HG03571 (cell line): ENCODE results near the gene VWCE.

Source experiments
- ATAC-seq: cut with Tn5 transposase; IDR thresholded peaks from one replicate; pipeline ENCODE4 v1.9.1; 2021; ENCODE audit not compliant: unreplicated experiment

The VWCE gene

DNA sequence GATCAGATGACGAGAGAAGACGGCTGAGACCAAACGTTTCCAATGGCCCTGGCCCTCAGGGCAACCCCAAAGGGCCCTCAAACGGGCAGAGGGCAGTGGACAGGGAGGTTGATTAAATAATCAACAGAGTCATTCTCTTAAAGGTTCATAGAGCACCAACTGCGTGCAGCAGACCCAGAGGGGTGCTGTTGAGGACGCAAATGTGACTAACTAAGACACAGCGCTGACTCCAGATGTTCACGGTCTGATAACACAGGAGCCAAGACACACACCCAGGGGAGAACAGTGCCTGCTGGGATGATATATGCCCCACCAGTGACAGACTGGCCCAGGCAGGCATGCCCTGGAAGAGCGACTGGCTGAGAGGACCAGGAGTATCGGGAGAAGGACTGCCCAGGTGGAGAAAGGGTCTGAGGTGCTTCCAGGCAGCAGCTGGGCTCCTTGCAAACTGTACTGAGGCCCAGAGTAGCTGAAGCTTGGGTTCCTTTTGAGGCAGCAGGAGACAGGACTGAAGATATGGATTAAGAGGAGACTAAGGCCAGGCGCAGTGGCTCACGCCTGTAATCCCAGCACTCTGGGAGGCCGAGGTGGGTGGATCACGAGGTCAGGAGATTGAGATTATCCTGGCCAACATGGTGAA is 7.7 kb downstream of the VWCE start:
- ATAC-seq, result no peak

DNA sequence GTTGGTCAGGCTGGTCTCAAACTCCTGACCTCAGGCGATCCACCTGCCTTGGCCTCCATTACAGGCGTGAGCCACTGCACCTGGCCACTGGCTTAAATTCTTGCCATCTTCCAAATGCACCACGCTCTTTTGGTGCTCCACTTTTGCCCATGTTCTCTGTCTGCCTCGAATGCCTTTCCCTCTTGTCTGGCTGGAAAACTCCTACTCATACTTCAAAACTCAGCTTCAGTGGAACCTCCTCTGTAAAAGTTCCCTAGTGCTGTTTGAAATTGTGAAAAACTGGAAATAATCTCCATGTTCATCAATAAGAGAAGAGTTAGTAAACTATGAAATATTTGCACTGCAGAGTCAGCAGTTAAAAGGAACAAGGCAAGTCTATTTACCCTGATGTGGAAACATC is 11.5 kb downstream of the VWCE start:
- no peak for ATAC-seq

DNA sequence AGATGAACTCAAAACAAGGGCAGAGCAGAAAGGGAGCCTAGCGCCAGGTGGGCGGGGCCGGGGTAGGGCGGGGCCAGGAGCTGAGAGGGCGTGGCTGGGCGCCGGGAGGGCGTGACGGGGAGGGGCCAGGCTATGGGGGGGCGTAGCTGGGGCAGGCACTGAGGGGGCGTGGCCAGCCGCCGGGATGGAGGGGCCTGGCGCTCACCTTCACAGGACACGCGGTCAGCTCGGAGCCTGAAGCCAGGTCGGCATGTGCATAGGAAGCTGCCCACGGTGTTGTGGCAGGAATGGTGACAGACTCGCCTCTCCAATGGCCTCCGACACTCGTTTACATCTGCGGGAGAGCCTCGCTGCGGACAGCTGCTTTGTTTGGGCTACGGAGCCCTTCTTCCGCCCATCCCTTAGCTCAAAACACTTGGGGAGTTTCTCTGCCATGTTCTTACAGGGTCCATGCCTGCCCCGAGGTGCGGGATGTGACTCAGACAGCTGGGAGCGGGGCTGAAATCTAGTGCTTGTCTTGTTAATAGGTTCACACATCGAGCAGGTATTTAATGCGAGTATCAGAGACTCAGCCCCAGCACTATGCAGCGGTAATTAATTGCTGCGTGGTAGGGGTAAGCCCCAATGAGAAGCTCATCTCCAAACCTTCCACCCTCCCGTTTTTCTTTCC is 13.4 kb downstream of the VWCE start:
- no peak for ATAC-seq

DNA sequence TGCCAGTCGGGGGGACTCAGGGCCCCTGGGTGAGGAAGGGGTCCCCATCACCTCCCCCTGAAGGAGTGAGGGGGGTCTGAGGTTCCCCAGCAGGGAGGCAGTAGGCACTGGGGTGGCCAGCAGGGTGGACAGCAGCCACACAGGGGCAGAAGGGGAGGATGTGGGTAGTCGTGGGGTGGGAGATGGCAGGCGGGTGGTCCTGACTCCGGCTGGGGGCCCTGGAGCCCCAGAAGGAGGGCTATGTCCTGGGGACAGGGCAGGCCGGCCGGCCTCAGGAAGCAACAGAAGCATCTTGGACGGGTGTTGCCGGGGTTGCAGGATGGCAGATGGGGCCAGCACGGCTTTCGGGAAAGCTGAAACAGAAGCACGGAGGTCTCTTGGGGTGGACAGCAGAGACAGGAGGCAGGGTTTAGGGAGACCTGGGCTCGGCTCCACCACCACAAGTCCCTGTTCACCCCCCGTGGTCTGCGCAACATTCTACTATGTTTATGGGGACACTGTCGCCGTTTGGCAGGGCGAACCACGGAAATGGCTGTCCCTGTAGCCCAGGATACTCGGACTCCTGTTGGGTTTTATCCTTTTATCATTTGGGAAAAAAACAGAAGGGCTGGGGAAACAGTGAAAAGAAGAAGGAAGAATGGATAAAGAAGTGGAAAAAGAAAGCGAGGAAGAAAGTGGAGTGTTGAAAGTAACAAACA is 14.1 kb downstream of the VWCE start:
- no peak for ATAC-seq

DNA sequence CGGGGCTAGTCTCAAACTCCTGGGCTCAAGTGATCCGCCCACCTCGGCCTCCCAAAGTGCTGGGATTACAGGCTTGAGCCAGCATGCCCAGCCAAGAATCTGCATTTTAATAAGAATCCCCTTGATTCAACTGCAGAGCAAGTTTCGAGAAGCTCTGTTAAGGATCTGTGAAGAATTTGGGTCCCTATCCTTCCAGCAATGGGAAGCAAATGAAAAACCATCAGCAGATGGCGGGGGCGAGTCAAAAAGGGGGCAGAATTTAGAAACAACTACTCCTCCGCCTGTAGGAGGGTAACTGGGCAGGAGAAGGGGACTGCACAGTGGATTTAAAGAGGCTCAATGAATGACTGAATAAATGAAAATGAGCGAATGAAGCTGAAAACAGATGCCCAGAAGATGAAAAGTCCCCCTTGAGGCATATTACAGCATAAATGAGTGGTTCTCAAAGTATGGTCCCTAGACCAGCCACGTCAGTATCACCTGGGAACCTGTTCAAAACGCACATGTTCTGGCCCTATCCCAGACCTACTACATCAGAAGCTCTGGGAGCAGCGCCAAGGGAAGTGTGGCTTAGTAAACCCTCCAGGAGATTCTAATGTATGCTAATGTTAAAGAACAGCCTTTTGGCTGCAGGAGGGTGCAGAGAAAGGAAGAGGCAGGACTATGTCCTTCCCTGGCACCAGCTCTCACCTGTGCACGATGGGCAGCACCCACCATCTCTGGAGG is 15.0 kb downstream of the VWCE start:
- no peak for ATAC-seq

DNA sequence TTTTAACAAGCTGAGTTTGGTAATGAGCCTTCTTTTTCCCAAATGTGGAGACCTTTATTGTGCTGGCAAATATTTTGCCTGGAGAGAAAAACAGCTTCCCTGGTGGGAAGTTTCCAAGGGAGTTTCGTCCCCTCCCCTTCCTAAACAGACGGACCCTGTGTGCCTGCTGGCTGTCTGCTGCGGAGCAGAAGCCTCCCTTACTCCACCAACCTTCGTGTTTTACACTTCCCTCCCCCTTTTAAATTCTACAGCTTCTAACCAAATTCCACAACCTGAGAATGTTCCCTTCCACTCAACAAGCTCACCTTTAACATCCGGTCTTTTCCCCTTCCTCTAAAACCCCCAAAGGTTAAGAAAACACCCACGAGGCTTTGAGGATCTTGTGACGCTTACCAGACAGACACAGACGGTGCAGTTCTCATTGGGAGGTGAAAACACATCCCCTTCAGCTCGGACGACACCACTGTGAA is 17.1 kb downstream of the VWCE start:
- no peak for ATAC-seq

DNA sequence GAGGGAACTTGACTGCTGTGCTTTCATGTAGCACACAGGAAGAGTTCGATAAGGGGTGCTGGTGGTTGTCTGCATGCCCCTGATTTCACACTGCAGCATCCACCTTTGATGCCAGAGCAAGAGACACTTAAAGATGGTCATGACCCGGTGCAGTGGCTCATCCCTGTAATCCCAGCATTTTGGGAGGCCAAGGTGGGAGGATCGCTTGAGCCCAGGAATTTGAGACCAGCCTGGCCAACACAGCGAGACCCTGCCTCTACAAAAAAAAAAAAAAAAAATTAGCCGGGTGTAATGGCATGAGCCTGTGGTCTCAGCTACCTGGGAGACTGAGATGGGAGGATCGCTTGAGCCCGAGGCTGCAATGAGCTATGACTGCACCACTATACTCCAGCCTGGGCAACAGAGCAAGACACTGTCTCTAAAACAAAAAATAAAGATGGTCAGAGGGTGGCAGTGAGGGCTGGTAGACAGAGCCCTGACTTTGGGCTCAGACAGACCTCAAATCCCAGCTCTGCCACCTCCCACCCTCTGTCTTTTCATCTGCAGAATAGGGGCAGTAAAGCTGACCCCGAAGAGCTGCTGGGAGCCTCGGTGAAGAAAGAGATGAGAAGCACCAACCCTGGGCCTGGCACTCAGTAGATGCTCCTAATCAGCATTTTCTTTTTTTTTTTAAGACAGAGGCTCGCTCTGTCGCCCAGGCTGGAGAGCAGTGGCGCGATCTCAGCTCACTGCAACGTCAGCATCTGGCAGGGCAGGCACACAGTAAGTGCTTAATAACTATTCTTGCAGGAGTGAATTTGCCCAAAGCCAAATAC is 17.7 kb downstream of the VWCE start:
- ATAC-seq, result no peak

DNA sequence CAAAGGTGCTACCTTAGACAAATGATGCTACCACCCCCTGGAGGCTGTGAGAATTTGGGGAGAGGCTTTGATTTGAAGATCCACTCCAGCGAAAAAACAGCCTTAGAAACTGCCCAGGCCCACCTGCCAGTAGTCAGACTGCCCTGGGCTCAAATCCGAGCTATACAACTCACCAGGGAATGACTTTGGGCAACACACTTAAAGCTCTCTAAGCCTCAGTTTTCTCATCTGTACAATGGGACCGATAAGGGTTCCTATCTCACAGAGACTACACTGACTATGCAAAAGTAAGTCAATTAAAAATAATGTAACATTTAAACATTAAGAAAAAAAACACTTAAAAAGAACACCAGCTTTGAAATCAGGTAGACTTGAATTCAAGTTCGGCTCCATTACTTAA is 19.9 kb downstream of the VWCE start:
- no peak for ATAC-seq

DNA sequence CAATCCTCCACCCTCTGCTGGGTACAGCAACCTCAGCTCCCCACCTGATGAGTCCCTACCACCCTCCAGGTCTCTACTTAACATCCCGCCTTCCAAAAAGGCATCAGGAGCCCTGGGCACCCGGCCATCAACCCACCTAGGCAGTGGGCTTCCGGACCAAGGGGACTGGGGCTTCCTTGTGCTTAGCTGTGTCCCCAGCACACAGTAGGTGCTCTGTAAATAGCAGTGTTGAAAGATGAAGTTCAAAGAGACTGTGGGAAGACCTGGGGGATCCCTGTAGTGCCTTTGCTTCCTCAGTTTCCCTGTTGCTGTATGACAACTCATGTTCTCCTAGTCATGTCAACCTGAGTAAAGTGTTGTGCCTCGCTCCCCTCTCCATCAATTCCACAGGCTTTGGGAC is 21.0 kb downstream of the VWCE start:
- ATAC-seq, result no peak

DNA sequence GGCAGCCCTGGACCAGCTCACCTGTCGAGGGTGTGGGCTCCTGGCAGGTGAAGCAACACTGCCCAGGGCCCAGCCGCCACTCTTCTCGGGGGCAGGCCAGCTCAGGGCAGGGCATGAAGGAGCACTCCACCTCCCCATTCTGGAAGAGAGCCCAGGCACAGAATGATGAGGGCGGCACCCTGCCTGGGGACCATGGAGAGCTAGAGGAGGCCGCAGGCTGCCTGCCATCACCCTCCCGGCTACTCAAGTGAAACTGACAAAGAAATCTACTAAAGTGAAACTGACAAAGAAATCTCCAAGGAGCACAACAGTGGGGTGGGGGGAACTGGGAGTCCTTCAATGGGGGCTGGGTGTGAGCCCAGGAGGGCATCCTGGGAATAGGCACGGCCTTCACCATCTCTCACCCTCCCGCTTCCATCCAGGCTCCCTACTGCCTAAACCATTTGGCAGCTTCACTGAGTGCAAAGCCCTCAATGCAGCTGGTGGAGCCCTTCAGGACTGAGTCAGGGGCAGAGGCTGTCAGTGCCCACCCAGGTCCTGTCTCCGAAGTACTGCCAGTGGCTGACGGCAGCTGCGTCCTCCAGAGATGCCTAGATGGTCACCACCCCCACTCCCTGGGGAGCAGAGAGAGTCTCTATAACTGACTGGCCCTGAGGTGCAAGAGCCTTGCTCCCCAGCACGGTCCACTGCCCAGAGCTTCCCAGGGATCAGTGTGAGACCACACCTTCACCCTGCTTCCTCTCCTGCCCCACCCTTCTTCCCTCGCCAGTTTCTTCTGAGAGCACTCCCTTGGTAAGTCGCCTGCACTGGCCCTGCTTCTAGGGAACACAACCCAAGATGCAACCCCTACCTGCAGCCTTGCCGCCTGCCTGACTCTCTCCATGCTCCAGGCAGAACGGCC is 21.7 kb downstream of the VWCE start:
- ATAC-seq, result no peak

DNA sequence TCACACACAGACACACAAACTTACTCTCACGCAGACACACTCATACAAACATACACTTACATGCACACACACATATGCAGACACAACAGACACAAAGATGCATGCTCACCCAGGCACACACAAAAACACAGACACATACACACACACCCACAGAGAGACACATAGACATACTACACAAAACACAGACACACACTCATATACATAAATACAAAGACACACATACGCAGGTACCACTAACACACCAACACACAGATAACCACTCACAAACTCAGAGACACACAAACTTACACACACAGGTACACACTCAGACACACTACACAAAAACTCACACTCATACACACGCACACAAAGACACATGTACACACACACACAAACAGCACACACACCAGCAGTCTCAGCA is 22.4 kb downstream of the VWCE start:
- ATAC-seq, result no peak

DNA sequence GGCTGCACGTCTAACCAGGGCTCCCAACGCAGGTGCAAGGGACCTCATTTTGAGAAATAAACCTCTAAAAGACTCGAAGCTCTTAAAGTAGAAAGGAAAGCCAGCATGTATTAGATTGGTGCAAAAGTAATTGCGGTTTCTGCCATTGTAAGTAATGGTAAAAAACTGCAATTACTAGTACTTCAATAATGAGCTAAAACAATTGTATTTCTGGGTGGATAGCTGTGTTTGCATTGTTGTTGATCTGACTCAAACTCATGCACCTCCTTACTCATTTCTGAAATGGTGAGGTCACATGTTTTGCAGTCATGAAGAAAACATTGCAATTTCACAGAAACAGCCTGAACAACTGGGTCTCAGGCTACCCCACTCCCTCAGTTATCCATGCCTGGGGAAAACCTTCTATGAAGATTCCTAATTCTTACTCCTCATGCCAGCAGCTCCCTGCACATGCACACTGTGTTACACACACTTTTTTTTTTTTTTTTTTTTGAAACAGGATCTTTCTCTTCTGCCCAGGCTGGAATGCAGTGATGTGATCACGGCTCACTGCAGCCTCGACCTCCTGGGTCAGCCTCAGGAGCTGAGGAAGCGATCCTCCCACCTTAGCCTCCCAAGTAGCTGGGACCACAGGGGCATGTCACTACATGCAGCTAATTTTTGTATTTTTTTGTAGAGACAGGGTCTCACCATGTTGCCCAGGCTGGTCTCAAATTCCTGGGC is 24.6 kb downstream of the VWCE start:
- ATAC-seq, result no peak

DNA sequence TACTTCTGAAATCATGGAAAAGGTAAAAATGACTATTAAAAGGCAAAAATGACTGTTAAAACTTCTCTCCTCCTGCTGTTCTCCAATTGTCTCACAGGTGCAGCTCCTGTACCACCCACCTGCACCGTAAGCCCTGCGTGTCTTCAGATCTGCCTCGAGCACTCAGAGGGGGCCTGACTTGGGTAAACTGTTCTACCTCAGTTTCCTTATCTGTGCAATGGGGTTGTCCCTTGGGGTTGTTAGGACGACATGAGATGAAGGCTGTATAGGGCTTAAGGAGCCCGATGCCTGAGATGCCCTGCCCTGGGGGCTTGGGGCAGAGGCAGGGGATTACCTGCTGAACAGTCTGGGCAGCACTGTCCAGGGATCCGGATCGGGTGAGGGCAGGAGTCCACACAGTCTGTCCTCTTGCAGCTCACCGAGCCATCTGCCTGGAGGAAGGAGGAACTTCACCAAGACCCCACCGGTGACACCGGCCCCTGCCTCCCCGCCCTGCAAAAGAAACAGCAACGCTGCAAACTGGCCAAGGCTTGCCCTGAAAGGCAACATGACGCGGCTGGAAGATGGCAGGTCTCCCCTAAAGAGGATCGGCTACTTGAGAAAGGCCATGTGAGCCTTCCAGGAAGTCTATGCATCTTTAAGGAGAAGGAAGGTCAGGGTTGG is 26.4 kb downstream of the VWCE start:
- no peak for ATAC-seq

DNA sequence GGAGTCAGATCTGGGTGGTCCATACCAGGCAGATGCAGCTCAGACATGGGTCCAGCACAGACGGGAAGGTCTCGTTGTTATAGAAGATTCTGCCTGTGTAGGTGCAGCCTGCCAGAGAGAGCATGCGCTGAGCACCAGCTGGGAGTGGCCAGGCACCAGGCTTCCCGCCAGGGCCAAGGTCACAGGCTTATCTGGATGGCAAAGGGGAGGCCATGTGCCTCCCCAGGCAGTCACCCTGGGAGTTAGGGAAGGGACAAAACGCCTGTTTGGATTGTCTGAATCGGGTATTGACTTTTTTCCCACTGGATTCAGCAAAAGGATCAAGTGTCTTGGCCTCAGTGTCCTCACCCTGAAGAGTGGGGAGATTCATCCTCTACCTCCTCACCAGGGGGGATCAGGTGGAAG is 27.7 kb downstream of the VWCE start:
- ATAC-seq, result no peak

DNA sequence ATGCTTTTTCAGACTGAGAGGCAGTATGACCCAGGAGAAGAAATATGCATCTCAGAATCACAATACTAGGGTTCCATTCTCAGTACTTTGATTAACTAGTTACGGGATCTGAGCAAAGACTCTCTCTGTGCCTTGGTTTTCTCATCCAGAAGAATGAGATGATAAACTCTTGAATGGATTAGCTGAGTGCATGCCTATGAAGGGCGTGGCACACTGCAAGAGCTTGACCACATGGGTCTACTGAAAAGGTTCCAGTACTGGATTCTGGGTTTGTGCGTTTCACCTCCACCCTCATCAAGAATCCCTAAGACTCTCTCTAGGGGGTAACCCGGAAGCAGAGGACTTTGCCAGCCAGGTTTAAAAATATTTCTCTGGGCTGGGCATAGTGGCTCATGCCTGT is 28.5 kb downstream of the VWCE start:
- no peak for ATAC-seq

DNA sequence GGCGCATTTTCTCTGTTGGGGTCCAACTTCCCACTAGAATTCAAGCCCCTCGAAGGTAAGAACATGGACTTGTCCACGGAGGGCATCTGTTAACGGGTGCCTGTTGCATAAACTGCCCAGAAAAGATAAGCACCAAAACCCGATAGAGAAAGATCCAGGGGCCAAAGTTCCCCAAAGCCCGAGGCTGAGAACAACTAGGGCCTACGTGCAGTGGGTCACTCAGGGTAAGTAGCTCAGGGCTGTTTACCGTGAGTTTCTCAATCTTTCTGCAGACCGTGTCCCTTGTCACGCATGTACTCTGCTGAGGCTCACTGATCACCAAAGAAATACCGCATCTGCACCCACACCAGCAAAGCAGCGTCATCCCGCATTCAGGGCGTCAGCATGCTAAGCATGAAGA is 29.8 kb downstream of the VWCE start:
- no peak for ATAC-seq

DNA sequence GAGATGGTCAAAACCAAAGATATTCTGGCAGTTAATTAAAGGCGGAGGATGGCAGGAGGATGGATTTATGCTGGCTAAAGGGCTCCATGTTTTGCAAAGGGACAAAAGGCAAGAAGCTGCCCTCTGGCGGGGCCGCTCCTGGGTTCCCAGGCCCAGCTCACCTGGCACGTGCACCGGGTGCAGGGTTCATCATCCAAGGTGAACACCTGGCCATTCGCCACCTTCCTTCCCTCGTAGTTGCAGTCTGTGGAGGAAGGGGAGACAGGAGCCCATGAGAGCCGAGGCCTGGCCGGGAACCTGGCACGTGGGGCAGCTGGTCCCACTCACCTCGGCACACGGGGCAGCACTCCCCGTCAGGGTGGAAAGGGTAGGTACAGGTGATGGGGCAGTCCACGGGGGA is 30.3 kb downstream of the VWCE start:
- ATAC-seq, result no peak

DNA sequence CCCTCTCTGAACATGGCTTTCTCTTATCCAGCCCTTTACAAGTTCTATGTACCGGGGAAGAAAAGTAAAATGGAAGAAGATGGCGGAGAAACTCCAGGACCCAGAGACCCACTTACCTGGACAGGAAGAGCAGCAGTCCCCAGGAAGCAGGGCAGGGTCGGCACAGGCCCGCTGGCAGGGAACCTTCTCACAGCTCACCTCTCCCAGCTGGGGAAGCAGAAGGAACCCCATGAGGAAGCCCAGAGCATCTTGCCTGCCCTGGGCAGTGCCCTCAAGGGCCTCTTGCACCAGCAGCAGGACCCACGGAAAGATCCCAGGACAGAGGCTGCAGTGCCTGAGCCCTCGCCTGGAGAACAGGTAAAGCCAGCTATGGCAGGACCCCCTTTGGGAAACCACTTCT is 30.7 kb downstream of the VWCE start:
- no peak for ATAC-seq

DNA sequence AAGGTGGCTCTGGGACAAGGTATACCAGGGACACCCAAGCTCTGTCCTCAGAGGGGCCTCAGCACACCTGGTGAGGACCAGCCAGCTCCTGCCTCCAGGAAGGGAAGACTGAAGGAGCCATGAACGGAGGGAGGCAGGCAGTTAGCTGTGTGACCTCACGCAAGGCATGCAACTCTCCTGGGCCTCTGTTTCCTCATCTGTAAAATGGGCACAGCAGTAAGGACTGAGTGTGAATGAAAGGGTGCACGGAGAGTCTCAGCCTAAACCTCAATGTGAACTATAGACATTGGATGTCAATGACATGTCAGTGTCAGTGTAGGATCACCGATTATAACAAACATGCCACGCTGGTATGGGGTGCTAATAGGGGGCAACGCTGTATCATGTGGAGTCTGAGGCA is 35.8 kb downstream of the VWCE start:
- no peak for ATAC-seq
